LNCAP (cell line): ENCODE results near the gene PFKFB3.

Experiments used
- CTCF ChIP-seq: fragments of 450-650 bp; IDR thresholded peaks from 2 replicates; pipeline ENCODE4 v1.5.1; 2017; ENCODE audit warnings: mild to moderate bottlenecking

The PFKFB3 gene

DNA sequence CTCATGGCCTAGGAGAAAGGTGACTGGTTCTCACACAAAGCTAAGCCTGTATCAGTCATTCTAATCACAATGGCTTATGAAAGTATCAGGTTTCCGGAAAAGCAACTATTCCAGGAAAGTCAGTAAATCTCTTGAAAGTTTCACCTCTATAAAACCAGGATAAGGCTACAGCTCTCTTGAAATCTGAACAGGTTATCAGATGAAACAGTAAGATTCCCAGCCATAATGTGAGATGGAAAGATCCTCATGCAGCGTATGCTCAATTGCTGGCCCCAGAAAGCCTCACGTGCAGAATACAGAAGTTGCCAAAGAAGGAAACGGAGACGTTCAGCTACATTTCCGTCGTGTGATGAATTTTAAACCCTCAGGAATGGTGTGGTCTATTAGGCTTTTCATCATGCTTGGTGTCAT is 90.0 kb downstream of the PFKFB3 start:
- TF ChIP-seq CTCF: no peak

GRCh38 chr10:6296828-6297251 is 94.1 kb downstream of the PFKFB3 start:
- no peak for TF ChIP-seq CTCF

DNA sequence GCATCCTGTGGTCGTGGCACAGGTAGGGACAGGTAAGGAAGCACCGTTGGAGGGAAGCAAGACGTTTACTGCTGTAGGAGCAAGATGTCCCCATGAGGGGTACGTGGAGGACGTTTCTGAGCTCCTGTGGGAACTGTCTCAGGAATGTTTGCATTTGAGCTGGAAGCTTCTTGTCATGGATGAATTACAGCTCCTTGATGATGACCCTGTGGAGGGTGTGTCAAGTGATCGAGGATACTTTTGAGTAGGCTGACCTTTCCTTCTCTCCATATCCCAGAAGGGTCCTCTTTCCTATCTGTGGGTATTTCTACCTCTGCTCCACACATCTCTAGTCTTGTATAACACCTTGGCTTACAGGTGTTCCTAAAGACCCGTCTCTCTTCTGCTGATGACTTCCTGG is 94.8 kb downstream of the PFKFB3 start:
- TF ChIP-seq CTCF: no peak

GRCh38 chr10:6297951-6298381 is 95.2 kb downstream of the PFKFB3 start:
- no peak for TF ChIP-seq CTCF

DNA sequence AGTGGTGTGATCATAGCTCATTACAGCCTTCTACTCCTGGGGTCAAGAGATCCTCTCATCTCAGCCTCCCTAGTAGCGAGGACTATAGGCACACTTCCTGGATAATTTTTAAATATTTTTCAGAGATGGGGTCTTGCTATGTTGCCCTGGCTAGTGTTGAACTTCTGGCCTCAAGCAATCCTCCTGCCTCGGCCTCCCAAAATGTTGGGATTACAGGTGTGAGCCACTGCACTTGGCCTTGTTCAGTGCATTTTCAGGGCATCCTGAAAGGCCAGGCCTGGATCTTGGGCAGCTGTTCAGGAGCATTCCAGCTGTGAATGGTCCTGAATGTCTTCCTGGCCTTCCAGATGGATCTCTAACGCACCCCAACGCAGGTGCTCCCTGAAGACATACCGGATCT is 95.7 kb downstream of the PFKFB3 start:
- TF ChIP-seq CTCF: no peak

GRCh38 chr10:6299234-6299633 is 96.5 kb downstream of the PFKFB3 start:
- TF ChIP-seq CTCF: no peak

GRCh38 chr10:6299743-6300105 is 97.0 kb downstream of the PFKFB3 start:
- no peak for TF ChIP-seq CTCF

DNA sequence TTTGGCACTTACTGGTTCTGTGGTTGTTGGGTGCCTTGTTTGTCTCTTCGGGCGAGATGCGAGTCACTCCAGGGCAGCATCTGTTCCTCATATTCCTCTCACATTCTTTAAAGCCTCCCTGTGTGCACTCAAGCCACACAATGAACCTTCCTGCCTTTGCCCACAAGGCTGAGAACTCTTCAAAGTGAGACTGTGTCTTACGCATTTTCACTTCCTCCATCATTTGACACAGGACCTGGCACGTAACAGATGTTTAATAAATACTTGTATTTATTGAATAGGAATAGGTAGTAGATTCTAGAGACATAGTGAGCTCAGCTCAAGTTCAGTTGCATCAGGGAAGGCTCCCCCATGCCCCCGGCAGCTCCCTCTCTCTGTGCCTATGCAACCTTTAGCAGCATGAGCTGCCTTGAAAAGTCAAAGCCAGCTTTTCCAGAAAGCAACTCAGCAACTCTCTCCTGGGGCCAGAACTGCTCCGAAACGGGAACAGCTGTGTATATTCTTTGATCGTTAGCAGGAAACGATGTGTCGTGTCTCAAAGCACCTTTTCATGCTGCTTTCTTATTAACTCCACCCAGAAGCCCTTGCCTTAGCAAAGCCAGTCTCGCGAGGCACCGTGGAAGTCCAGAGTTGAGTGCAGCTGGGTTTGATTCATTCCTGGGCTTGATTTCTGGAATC is 97.5 kb downstream of the PFKFB3 start:
- no peak for TF ChIP-seq CTCF
